ENCODE data around the gene SAG. TPM values are rescaled to one million over a fixed set of nuclear protein-coding genes. Genes with fewer than 3 reads are reported as not detected.

Gene SAG
- total and polyA plus RNA-seq, 4 donors, result not detected

DNA sequence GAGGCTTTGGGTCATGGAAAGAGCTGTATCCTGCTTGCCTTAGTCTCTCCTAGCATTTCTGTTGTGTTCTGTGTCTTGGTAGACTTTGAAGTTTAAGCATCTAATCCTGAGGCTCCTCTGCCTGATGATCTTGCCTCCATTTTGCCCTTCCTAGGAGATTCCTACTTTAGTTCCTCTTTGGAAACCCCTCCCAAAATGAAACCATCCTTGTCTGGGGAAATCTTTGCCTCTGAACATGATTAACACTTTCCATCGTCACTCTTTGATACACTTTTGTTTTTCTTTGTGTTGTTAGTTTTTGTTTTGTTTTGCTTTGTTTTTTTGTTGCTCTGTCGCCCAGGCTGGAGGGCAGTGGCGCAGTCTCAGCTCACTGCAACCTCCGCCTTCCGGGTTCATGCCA is 47.0 kb upstream of the SAG start:
- H3K36me3 ChIP-seq (ENCODE audit: control insufficient read depth in 4 of 4, insufficient read depth in 3 of 4, low read depth in 1 of 4, low read length in 3 of 4), result peaks cover 9 to 65% (median 63%) of the 10 kb centered on the region in 4 donors
- H3K27ac ChIP-seq (ENCODE audit: low read depth in 1 of 2, low read length in 2 of 2), result no peak overlapping the region
- no peaks in the 10 kb centered on the region for H3K27me3 ChIP-seq (ENCODE audit: control insufficient read depth in 4 of 4, insufficient read depth in 4 of 4, low read length in 3 of 4)
- no peak for DNase-seq (ENCODE audit: low spot score)
- peaks cover 0 to 10% (median 0%) of the 10 kb centered on the region in 4 donors for H3K4me1 ChIP-seq (ENCODE audit: control insufficient read depth in 4 of 4, insufficient read depth in 4 of 4, low read length in 3 of 4)
- H3K9me3 ChIP-seq (ENCODE audit: control insufficient read depth in 4 of 4, low read length in 3 of 4), result no peaks in the 10 kb centered on the region
- H3K9ac ChIP-seq (ENCODE audit: low read depth in 1 of 2, low read length in 2 of 2), result no peak overlapping the region
- TF ChIP-seq FOXA1 (IDR thresholded peaks at IDR 0.05), result no peak
- no peak for TF ChIP-seq YY1 (IDR thresholded peaks at IDR 0.05)
- no peak for TF ChIP-seq RXRA (IDR thresholded peaks at IDR 0.05)
- TF ChIP-seq RAD21 (IDR thresholded peaks at IDR 0.05), result no peak
- no peak for TF ChIP-seq HNF4G (IDR thresholded peaks at IDR 0.05)
- TF ChIP-seq JUND (IDR thresholded peaks at IDR 0.05), result no peak
- TF ChIP-seq TAF1 (conservative IDR thresholded peaks at IDR 0.05), result no peak
- TF ChIP-seq, protein P1, sequence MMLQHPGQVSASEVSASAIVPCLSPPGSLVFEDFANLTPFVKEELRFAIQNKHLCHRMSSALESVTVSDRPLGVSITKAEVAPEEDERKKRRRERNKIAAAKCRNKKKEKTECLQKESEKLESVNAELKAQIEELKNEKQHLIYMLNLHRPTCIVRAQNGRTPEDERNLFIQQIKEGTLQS (IDR thresholded peaks at IDR 0.05), result no peak
- TF ChIP-seq, protein P2, sequence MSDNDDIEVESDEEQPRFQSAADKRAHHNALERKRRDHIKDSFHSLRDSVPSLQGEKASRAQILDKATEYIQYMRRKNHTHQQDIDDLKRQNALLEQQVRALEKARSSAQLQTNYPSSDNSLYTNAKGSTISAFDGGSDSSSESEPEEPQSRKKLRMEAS (IDR thresholded peaks at IDR 0.05), result no peak
- no peak for TF ChIP-seq HNF4A (conservative IDR thresholded peaks at IDR 0.05)
- no peak for TF ChIP-seq SP1 (IDR thresholded peaks at IDR 0.05)
- TF ChIP-seq GABPA (IDR thresholded peaks at IDR 0.05 in 1 of 2, conservative IDR thresholded peaks at IDR 0.05 in 1 of 2), result no peak
- no peak for TF ChIP-seq NR2F2 (IDR thresholded peaks at IDR 0.05)
- TF ChIP-seq, protein P3, sequence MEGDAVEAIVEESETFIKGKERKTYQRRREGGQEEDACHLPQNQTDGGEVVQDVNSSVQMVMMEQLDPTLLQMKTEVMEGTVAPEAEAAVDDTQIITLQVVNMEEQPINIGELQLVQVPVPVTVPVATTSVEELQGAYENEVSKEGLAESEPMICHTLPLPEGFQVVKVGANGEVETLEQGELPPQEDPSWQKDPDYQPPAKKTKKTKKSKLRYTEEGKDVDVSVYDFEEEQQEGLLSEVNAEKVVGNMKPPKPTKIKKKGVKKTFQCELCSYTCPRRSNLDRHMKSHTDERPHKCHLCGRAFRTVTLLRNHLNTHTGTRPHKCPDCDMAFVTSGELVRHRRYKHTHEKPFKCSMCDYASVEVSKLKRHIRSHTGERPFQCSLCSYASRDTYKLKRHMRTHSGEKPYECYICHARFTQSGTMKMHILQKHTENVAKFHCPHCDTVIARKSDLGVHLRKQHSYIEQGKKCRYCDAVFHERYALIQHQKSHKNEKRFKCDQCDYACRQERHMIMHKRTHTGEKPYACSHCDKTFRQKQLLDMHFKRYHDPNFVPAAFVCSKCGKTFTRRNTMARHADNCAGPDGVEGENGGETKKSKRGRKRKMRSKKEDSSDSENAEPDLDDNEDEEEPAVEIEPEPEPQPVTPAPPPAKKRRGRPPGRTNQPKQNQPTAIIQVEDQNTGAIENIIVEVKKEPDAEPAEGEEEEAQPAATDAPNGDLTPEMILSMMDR (IDR thresholded peaks at IDR 0.05; ENCODE audit: low read depth, low read length, missing input control), result no peak
- TF ChIP-seq EGR1 (IDR thresholded peaks at IDR 0.05; ENCODE audit: low read depth in 2 of 2), result no peak
- no peak for TF ChIP-seq FOXA2 (IDR thresholded peaks at IDR 0.05)
- TF ChIP-seq, protein P4, sequence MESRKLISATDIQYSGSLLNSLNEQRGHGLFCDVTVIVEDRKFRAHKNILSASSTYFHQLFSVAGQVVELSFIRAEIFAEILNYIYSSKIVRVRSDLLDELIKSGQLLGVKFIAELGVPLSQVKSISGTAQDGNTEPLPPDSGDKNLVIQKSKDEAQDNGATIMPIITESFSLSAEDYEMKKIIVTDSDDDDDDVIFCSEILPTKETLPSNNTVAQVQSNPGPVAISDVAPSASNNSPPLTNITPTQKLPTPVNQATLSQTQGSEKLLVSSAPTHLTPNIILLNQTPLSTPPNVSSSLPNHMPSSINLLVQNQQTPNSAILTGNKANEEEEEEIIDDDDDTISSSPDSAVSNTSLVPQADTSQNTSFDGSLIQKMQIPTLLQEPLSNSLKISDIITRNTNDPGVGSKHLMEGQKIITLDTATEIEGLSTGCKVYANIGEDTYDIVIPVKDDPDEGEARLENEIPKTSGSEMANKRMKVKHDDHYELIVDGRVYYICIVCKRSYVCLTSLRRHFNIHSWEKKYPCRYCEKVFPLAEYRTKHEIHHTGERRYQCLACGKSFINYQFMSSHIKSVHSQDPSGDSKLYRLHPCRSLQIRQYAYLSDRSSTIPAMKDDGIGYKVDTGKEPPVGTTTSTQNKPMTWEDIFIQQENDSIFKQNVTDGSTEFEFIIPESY (IDR thresholded peaks at IDR 0.05), result no peak
- TF ChIP-seq, protein P5, sequence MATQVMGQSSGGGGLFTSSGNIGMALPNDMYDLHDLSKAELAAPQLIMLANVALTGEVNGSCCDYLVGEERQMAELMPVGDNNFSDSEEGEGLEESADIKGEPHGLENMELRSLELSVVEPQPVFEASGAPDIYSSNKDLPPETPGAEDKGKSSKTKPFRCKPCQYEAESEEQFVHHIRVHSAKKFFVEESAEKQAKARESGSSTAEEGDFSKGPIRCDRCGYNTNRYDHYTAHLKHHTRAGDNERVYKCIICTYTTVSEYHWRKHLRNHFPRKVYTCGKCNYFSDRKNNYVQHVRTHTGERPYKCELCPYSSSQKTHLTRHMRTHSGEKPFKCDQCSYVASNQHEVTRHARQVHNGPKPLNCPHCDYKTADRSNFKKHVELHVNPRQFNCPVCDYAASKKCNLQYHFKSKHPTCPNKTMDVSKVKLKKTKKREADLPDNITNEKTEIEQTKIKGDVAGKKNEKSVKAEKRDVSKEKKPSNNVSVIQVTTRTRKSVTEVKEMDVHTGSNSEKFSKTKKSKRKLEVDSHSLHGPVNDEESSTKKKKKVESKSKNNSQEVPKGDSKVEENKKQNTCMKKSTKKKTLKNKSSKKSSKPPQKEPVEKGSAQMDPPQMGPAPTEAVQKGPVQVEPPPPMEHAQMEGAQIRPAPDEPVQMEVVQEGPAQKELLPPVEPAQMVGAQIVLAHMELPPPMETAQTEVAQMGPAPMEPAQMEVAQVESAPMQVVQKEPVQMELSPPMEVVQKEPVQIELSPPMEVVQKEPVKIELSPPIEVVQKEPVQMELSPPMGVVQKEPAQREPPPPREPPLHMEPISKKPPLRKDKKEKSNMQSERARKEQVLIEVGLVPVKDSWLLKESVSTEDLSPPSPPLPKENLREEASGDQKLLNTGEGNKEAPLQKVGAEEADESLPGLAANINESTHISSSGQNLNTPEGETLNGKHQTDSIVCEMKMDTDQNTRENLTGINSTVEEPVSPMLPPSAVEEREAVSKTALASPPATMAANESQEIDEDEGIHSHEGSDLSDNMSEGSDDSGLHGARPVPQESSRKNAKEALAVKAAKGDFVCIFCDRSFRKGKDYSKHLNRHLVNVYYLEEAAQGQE (IDR thresholded peaks at IDR 0.05), result no peak
- no peak overlapping the region for H3K4me3 ChIP-seq (ENCODE audit: low read depth in 1 of 3, low read length in 3 of 3)
- WGBS, result 98% methylated on average over 5 of the region's 5 CpGs

Data from liver (tissue), 9 donors.